Keratinocyte (primary cell): Measurements from ENCODE around the gene B4GALT2. TPM values are rescaled to one million over a fixed set of nuclear protein-coding genes. Genes with fewer than 3 reads are reported as not detected.

Source experiments
- DNase-seq: peaks from one replicate; pipeline ENCODE4 v3.0.0-alpha.2; 2011; ENCODE audit warnings: low read depth, missing footprints, low spot score
- FAIRE-seq: peaks from 2 replicates; lab custom pipeline; 2011; peaks lifted over from hg19 to GRCh38; lab: Jason Lieb, UNC
- H2AFZ ChIP-seq: 2 replicates; pipeline ENCODE4 v1.6.0; 2012; ENCODE audit warnings: low read length, control low read depth, inconsistent platforms; ENCODE audit not compliant: control insufficient read depth
- H3K27ac ChIP-seq: 2 replicates; pipeline ENCODE4 v1.5.1; 2011; ENCODE audit warnings: low read length; ENCODE audit not compliant: control insufficient read depth, insufficient read depth
- H3K27me3 ChIP-seq: 3 replicates; pipeline ENCODE4 v1.6.0; 2011; ENCODE audit warnings: low read length; ENCODE audit not compliant: control insufficient read depth, insufficient read depth; ENCODE audit errors: extremely low read depth
- H3K36me3 ChIP-seq, 2 experiments: 2 replicates in 1 of 2; 3 replicates in 1 of 2; pipeline ENCODE4 v1.5.1; 2011; ENCODE audit warnings: low read length in 2 of 2, mild to moderate bottlenecking in 1 of 2; ENCODE audit not compliant: control insufficient read depth in 2 of 2, insufficient read depth in 2 of 2; ENCODE audit errors: extremely low read depth in 1 of 2
- H3K4me1 ChIP-seq: 3 replicates; pipeline ENCODE4 v1.5.1; 2011; ENCODE audit warnings: low read length; ENCODE audit not compliant: control insufficient read depth, insufficient read depth; ENCODE audit errors: extremely low read depth
- H3K4me2 ChIP-seq: 3 replicates; pipeline ENCODE4 v1.6.0; 2011; ENCODE audit warnings: low read depth, low read length; ENCODE audit not compliant: control insufficient read depth, insufficient read depth; ENCODE audit errors: extremely low read depth
- H3K4me3 ChIP-seq, 3 experiments: fragments of 200-600 bp in 1 of 3; sonication (generic) in 1 of 3; 2 replicates in 2 of 3; 3 replicates in 1 of 3; pipeline ENCODE4 v1.5.1; 2011 to 2016; ENCODE audit warnings: low read length in 3 of 3, mild to moderate bottlenecking in 3 of 3, control low read depth in 2 of 3, inconsistent platforms in 1 of 3, low read depth in 1 of 3, mixed read lengths in 1 of 3, mixed run types in 1 of 3, moderate library complexity in 1 of 3; ENCODE audit not compliant: control insufficient read depth in 2 of 3, insufficient read depth in 2 of 3; ENCODE audit errors: extremely low read depth in 1 of 3
- H3K79me2 ChIP-seq: 2 replicates; pipeline ENCODE4 v1.6.0; 2012; ENCODE audit warnings: low read length; ENCODE audit not compliant: control insufficient read depth, insufficient read depth
- H3K9ac ChIP-seq: 3 replicates; pipeline ENCODE4 v1.6.0; 2011; ENCODE audit warnings: low read length; ENCODE audit not compliant: control insufficient read depth, insufficient read depth; ENCODE audit errors: extremely low read depth
- H3K9me1 ChIP-seq: 3 replicates; pipeline ENCODE4 v1.6.0; 2011; ENCODE audit warnings: low read length; ENCODE audit not compliant: control insufficient read depth, insufficient read depth; ENCODE audit errors: extremely low read depth
- H3K9me3 ChIP-seq: 2 replicates; pipeline ENCODE4 v1.5.1; 2012; ENCODE audit warnings: low read depth, low read length; ENCODE audit not compliant: control insufficient read depth
- H4K20me1 ChIP-seq: 3 replicates; pipeline ENCODE4 v1.6.0; 2011; ENCODE audit warnings: low read length; ENCODE audit not compliant: control insufficient read depth, insufficient read depth; ENCODE audit errors: extremely low read depth
- CTCF ChIP-seq, 3 experiments: IDR thresholded peaks in 1 of 3; conservative IDR thresholded peaks in 1 of 3; optimal IDR thresholded peaks in 1 of 3; 2 replicates in 2 of 3; 3 replicates in 1 of 3; pipeline versions ENCODE3 to v1.5.1; 2011; ENCODE audit warnings: low read length in 3 of 3, mild to moderate bottlenecking in 3 of 3, moderate library complexity in 2 of 3, control low read depth in 1 of 3, inconsistent platforms in 1 of 3; ENCODE audit not compliant: insufficient read depth in 2 of 3; ENCODE audit errors: extremely low read depth in 1 of 3
- EZH2 ChIP-seq: IDR thresholded peaks from one replicate; pipeline ENCODE4 v1.6.1; 2012; ENCODE audit warnings: inconsistent platforms, mild to moderate bottlenecking, low read length, moderate library complexity
- dilution Hi-C: fragments of 300-500 bp; cut with MboI; formaldehyde crosslinking; loops from one replicate; pipeline ENCODE4 v1.7.0; 2020; ENCODE audit warnings: low sequenced_read_pairs; ENCODE audit not compliant: extremely low pct_ligation_motif_present
- polyA plus RNA-seq, 5 experiments: library from polyadenylated mRNA; depleted of rRNA in 3 of 5; stranded (reverse) in 3 of 5; stranded (forward) in 1 of 5; unstranded in 1 of 5; fragments of >200 nt; gene quantifications; 1 replicate in 1 of 5; 2 replicates in 3 of 5; 3 replicates in 1 of 5; pipeline versions ENCODE4 v1.2.1 to v1.2.3, GENCODE V29; 2011 to 2012; ENCODE audit warnings: missing spikeins in 2 of 5, low read depth in 1 of 5, low replicate concordance in 1 of 5

The B4GALT2 gene
- polyA plus RNA-seq, 1 donor (not counting 4 experiments of a cell fraction or from before 2014, with no cell fraction given): 39.6 TPM

GRCh38 chr1:43956234-43956633, 22.8 kb upstream of the B4GALT2 start:
- Histone ChIP-seq H3K79me2 (peaks cover 24% of the 10 kb centered on the region), H3K36me3 (peaks cover 39 to 47% of the 10 kb centered on the region in 2 experiments), H3K27me3 (no peaks in the 10 kb centered on the region), H3K4me2 (no peak overlapping the region), H3K9me3 (no peaks in the 10 kb centered on the region), H3K4me1 (peaks cover 3% of the 10 kb centered on the region), H3K9me1 (peaks cover 4% of the 10 kb centered on the region), H4K20me1 (no peaks in the 10 kb centered on the region), H2AFZ (no peak overlapping the region), H3K9ac (no peak overlapping the region), H3K27ac (no peak overlapping the region), H3K4me3 (no peak overlapping the region)
- no peak for FAIRE-seq
- TF ChIP-seq CTCF (optimal IDR thresholded peaks at IDR 0.05 in 1 of 3, IDR thresholded peaks at IDR 0.05 in 1 of 3, conservative IDR thresholded peaks at IDR 0.05 in 1 of 3; ENCODE audit: extremely low read depth in 1 of 3, insufficient read depth in 2 of 3, low read length in 3 of 3) (no peak), EZH2 (no peak)
- dilution Hi-C loops: no loop called here
- no peak for DNase-seq

- TF ChIP-seq EZH2: no peak
- no peak for TF ChIP-seq CTCF (optimal IDR thresholded peaks at IDR 0.05 in 1 of 3, IDR thresholded peaks at IDR 0.05 in 1 of 3, conservative IDR thresholded peaks at IDR 0.05 in 1 of 3; ENCODE audit: extremely low read depth in 1 of 3, insufficient read depth in 2 of 3, low read length in 3 of 3)
- Histone ChIP-seq H3K4me1 (no peaks in the 10 kb centered on the region), H3K79me2 (peaks cover 18% of the 10 kb centered on the region), H3K36me3 (peaks cover 50 to 53% of the 10 kb centered on the region in 2 experiments), H3K9me3 (no peaks in the 10 kb centered on the region), H4K20me1 (no peaks in the 10 kb centered on the region), H2AFZ (no peak overlapping the region), H3K4me3 (no peak overlapping the region), H3K27ac (no peak overlapping the region), H3K9me1 (peaks cover 4% of the 10 kb centered on the region), H3K9ac (no peak overlapping the region), H3K27me3 (no peaks in the 10 kb centered on the region), H3K4me2 (no peak overlapping the region)
- dilution Hi-C loops: no loop called here
- no peak for DNase-seq
- no peak for FAIRE-seq
Measured at GRCh38 chr1:43957407-43958040, 21.5 kb upstream of the B4GALT2 start.
